Activated T-cell treated with anti-CD3 and anti-CD28 coated beads, Interleukin-2, amount 50 U/mL, for 4 hours (primary cell): ENCODE results near the gene MTRF1L. TPM values are rescaled to one million over a fixed set of nuclear protein-coding genes. Genes with fewer than 3 reads are reported as not detected.

Experiments
- ATAC-seq, 2 donors: fragments of 200-7000 bp; cut with Tn5 transposase; one replicate each; pipeline ENCODE4 v1.10.0; 2021
- DNase-seq: peaks from one replicate; pipeline ENCODE4 v3.0.0-alpha.2; 2020
- H3K27me3 Mint-ChIP-seq: one replicate; pipeline ENCODE4 v1.8.0; 2021; ENCODE audit warnings: low read depth, mixed read lengths
- H3K36me3 Mint-ChIP-seq: one replicate; pipeline ENCODE4 v1.8.0; 2022; ENCODE audit warnings: mixed read lengths; ENCODE audit not compliant: insufficient read depth
- H3K4me1 Mint-ChIP-seq: one replicate; pipeline ENCODE4 v1.8.0; 2021; ENCODE audit warnings: low read depth, mixed read lengths
- H3K4me3 Mint-ChIP-seq: one replicate; pipeline ENCODE4 v1.8.0; 2021; ENCODE audit warnings: mild to moderate bottlenecking, moderate library complexity, mixed read lengths
- H3K9me3 Mint-ChIP-seq: one replicate; pipeline ENCODE4 v1.8.0; 2021; ENCODE audit warnings: mixed read lengths
- total RNA-seq, 3 donors: library from RNA; stranded (reverse); gene quantifications; one replicate each; pipeline ENCODE4 v1.2.1, GENCODE V29; 2021

The MTRF1L gene
- total RNA-seq, 3 donors from 2014 or later: 20.3 to 23.7 (median 21.6) TPM

DNA sequence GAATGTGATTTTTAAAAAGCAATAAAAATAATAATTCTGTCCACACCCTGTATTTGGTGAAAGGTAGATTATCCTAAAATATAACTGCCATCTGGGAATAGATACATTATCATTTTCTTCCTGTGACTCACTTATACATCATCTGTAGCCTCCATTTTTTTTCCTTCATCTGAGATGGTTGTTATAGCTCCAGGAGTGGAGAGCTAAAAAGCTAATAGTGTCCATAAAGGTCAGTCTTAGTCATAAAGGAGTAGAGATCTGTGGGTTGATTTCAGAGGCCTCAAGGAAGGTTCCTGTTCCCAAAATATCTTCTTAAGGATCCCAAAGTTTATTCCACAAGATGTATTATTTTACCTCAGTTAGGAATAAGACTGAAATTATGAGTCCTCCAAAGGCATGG, 60.8 kb downstream of the MTRF1L start:
- no peaks in the 10 kb centered on the region for H3K9me3 Mint-ChIP-seq
- H3K36me3 Mint-ChIP-seq: no peaks in the 10 kb centered on the region
- H3K4me1 Mint-ChIP-seq: no peaks in the 10 kb centered on the region
- ATAC-seq: no peak
- H3K4me3 Mint-ChIP-seq: no peak overlapping the region
- no peak for DNase-seq
- H3K27me3 Mint-ChIP-seq: peaks cover 18% of the 10 kb centered on the region

Other genes with a start within 250 kb of the MTRF1L start
- gene FBXO5, start 19.7 kb downstream of the MTRF1L start, total RNA-seq: 10 to 100 TPM in 2 of 3 donors, 1 to 10 TPM in 1; 9.7 to 10.6 (median 10.0) TPM
- not detected for gene RGS17, start 128.6 kb upstream of the MTRF1L start, total RNA-seq